Astrocyte (in vitro differentiated cells and primary cell): ENCODE results near the gene CTBP2. TPM values are rescaled to one million over a fixed set of nuclear protein-coding genes. Genes with fewer than 3 reads are reported as not detected.

Experiments
- DNase-seq: peaks from one replicate; pipeline ENCODE4 v3.0.0-alpha.2; 2010; ENCODE audit warnings: low read depth
- FAIRE-seq: peaks from 2 replicates; lab custom pipeline; 2011; peaks lifted over from hg19 to GRCh38; lab: Jason Lieb, UNC
- H2AFZ ChIP-seq: 2 replicates; pipeline ENCODE4 v1.6.0; 2012; ENCODE audit warnings: low read depth, low read length, inconsistent platforms
- H3K27ac ChIP-seq: 2 replicates; pipeline ENCODE4 v1.5.1; 2011; ENCODE audit warnings: low read depth, low read length, inconsistent platforms
- H3K27me3 ChIP-seq: 2 replicates; pipeline ENCODE4 v1.6.0; 2011; ENCODE audit warnings: low read length, inconsistent platforms; ENCODE audit not compliant: insufficient read depth
- H3K36me3 ChIP-seq: 2 replicates; pipeline ENCODE4 v1.5.1; 2011; ENCODE audit warnings: low read length, inconsistent platforms; ENCODE audit not compliant: insufficient read depth
- H3K4me1 ChIP-seq: 2 replicates; pipeline ENCODE4 v1.5.1; 2011; ENCODE audit warnings: low read length, inconsistent platforms; ENCODE audit not compliant: insufficient read depth
- H3K4me2 ChIP-seq: 2 replicates; pipeline ENCODE4 v1.6.0; 2012; ENCODE audit warnings: low read length, inconsistent platforms
- H3K4me3 ChIP-seq: 2 replicates; pipeline ENCODE4 v1.5.1; 2011; ENCODE audit warnings: low read depth, mild to moderate bottlenecking, low read length, inconsistent platforms; ENCODE audit not compliant: insufficient read depth
- H3K79me2 ChIP-seq: 2 replicates; pipeline ENCODE4 v1.6.0; 2012; ENCODE audit warnings: mild to moderate bottlenecking, low read length, inconsistent platforms; ENCODE audit not compliant: insufficient read depth
- H3K9ac ChIP-seq: 2 replicates; pipeline ENCODE4 v1.6.0; 2012; ENCODE audit warnings: mild to moderate bottlenecking, low read length, inconsistent platforms
- H3K9me3 ChIP-seq: 2 replicates; pipeline ENCODE4 v1.5.1; 2012; ENCODE audit warnings: low read depth, mild to moderate bottlenecking, low read length, inconsistent platforms; ENCODE audit not compliant: insufficient read depth
- H4K20me1 ChIP-seq: 2 replicates; pipeline ENCODE4 v1.6.0; 2012; ENCODE audit warnings: low read length, inconsistent platforms; ENCODE audit not compliant: insufficient read depth
- H3K27ac Mint-ChIP-seq: one replicate; pipeline ENCODE4 v1.8.0; 2021; ENCODE audit warnings: mild to moderate bottlenecking, mixed read lengths; ENCODE audit not compliant: unreplicated experiment
- H3K27me3 Mint-ChIP-seq: one replicate; pipeline ENCODE4 v1.8.0; 2021; ENCODE audit warnings: low read depth, mixed read lengths; ENCODE audit not compliant: unreplicated experiment
- H3K36me3 Mint-ChIP-seq: one replicate; pipeline ENCODE4 v1.8.0; 2021; ENCODE audit warnings: low read depth, mixed read lengths; ENCODE audit not compliant: unreplicated experiment
- H3K4me1 Mint-ChIP-seq: one replicate; pipeline ENCODE4 v1.8.0; 2021; ENCODE audit warnings: low read depth, mixed read lengths; ENCODE audit not compliant: unreplicated experiment
- H3K4me3 Mint-ChIP-seq: one replicate; pipeline ENCODE4 v1.8.0; 2021; ENCODE audit warnings: mild to moderate bottlenecking, moderate library complexity, mixed read lengths; ENCODE audit not compliant: unreplicated experiment
- H3K9me3 Mint-ChIP-seq: one replicate; pipeline ENCODE4 v1.8.0; 2021; ENCODE audit warnings: mild to moderate bottlenecking, mixed read lengths; ENCODE audit not compliant: unreplicated experiment
- CTCF ChIP-seq: IDR thresholded peaks from 2 replicates; pipeline ENCODE4 v1.5.1; 2011; ENCODE audit warnings: low read depth, mild to moderate bottlenecking, inconsistent platforms, low read length, moderate library complexity; ENCODE audit not compliant: insufficient read depth
- EZH2 ChIP-seq: IDR thresholded peaks from 2 replicates; pipeline ENCODE4 v1.6.1; 2012; ENCODE audit warnings: mild to moderate bottlenecking, low read length, inconsistent platforms; ENCODE audit not compliant: insufficient read depth
- total RNA-seq: library from RNA; stranded (reverse); gene quantifications from 2 replicates; pipeline ENCODE4 v1.2.1, GENCODE V29; 2021

CTBP2 gene
- total RNA-seq, 1 donor from 2014 or later = 109 TPM

- Histone ChIP-seq H3K9me3 (no peaks in the 10 kb centered on the region), H4K20me1 (peaks cover 99% of the 10 kb centered on the region), H2AFZ (no peak overlapping the region), H3K27ac (no peak overlapping the region), H3K79me2 (peaks cover 100% of the 10 kb centered on the region), H3K36me3 (peaks cover 2% of the 10 kb centered on the region), H3K4me1 (peaks cover 39% of the 10 kb centered on the region), H3K4me2 (no peak overlapping the region), H3K4me3 (no peak overlapping the region), H3K27me3 (no peaks in the 10 kb centered on the region), H3K9ac (no peak overlapping the region)
- no peak for FAIRE-seq
- no peak overlapping the region for H3K27ac Mint-ChIP-seq
- peaks cover 63% of the 10 kb centered on the region for H3K4me1 Mint-ChIP-seq
- no peak overlapping the region for H3K4me3 Mint-ChIP-seq
- peaks cover 8% of the 10 kb centered on the region for H3K36me3 Mint-ChIP-seq
- peak; percentile 38 for TF ChIP-seq CTCF
- no peak for TF ChIP-seq EZH2
- DNase-seq = peak; percentile 44
- H3K9me3 Mint-ChIP-seq = no peaks in the 10 kb centered on the region
- H3K27me3 Mint-ChIP-seq = no peaks in the 10 kb centered on the region
These were observed 15.4 kb downstream of the CTBP2 start for GRCh38 chr10:125144693-125145623.

- peaks cover 6% of the 10 kb centered on the region for H3K36me3 Mint-ChIP-seq
- no peak overlapping the region for H3K4me3 ChIP-seq
- no peak for DNase-seq
- no peak for FAIRE-seq
- no peaks in the 10 kb centered on the region for H3K27me3 ChIP-seq
- no peak overlapping the region for H3K4me3 Mint-ChIP-seq
- no peaks in the 10 kb centered on the region for H3K9me3 Mint-ChIP-seq
- H3K27me3 Mint-ChIP-seq = no peaks in the 10 kb centered on the region
- H3K79me2 ChIP-seq = peaks cover 100% of the 10 kb centered on the region
- no peak overlapping the region for H3K27ac Mint-ChIP-seq
- H3K9me3 ChIP-seq = no peaks in the 10 kb centered on the region
- peaks cover 31% of the 10 kb centered on the region for H3K4me1 ChIP-seq
- peaks cover 99% of the 10 kb centered on the region for H4K20me1 ChIP-seq
- H3K4me2 ChIP-seq = no peak overlapping the region
- H3K27ac ChIP-seq = no peak overlapping the region
- peaks cover 56% of the 10 kb centered on the region for H3K4me1 Mint-ChIP-seq
- peaks cover 2% of the 10 kb centered on the region for H3K36me3 ChIP-seq
- no peak overlapping the region for H2AFZ ChIP-seq
- H3K9ac ChIP-seq = no peak overlapping the region
- TF ChIP-seq CTCF (no peak), EZH2 (no peak)
These were observed 16.2 kb downstream of the CTBP2 start for GRCh38 chr10:125144206-125144605.

- FAIRE-seq (no peak), DNase-seq (no peak)
- Mint-ChIP-seq H3K4me3 (no peak overlapping the region), H3K27ac (no peak overlapping the region), H3K27me3 (no peaks in the 10 kb centered on the region), H3K9me3 (no peaks in the 10 kb centered on the region), H3K36me3 (peaks cover 7% of the 10 kb centered on the region), H3K4me1 (peaks cover 44% of the 10 kb centered on the region)
- TF ChIP-seq CTCF (no peak), EZH2 (no peak)
- peaks cover 99% of the 10 kb centered on the region for H4K20me1 ChIP-seq
- peaks cover 19% of the 10 kb centered on the region for H3K4me1 ChIP-seq
- H3K27ac ChIP-seq = no peak overlapping the region
- H3K4me2 ChIP-seq = no peak overlapping the region
- no peaks in the 10 kb centered on the region for H3K27me3 ChIP-seq
- peaks cover 100% of the 10 kb centered on the region for H3K79me2 ChIP-seq
- H3K9me3 ChIP-seq = no peaks in the 10 kb centered on the region
- no peaks in the 10 kb centered on the region for H3K36me3 ChIP-seq
- no peak overlapping the region for H3K9ac ChIP-seq
- H3K4me3 ChIP-seq = no peak overlapping the region
- no peak overlapping the region for H2AFZ ChIP-seq
These were observed 17.4 kb downstream of the CTBP2 start for GRCh38 chr10:125142946-125143345.
